Upper lobe of right lung (tissue), 1 donor: ENCODE results near the gene DSE. TPM values are rescaled to one million over a fixed set of nuclear protein-coding genes. Genes with fewer than 3 reads are reported as not detected.

Experiments used
- ATAC-seq: fragments of 200-7000 bp; cut with Tn5 transposase; one replicate; pipeline ENCODE4 v1.9.1; 2020; ENCODE audit warnings: mild to moderate bottlenecking, moderate library complexity
- DNase-seq: peaks from one replicate; pipeline ENCODE4 v3.0.0-alpha.2; 2020
- H3K27ac ChIP-seq: fragments of 200-600 bp; one replicate; pipeline ENCODE4 v1.8.0; 2022
- H3K27me3 ChIP-seq: fragments of 200-600 bp; one replicate; pipeline ENCODE4 v1.8.0; 2022; ENCODE audit warnings: mild to moderate bottlenecking
- H3K36me3 ChIP-seq: fragments of 200-600 bp; one replicate; pipeline ENCODE4 v1.8.0; 2022
- H3K4me1 ChIP-seq: fragments of 200-600 bp; one replicate; pipeline ENCODE4 v1.8.0; 2022
- H3K4me3 ChIP-seq: fragments of 200-600 bp; one replicate; pipeline ENCODE4 v1.8.0; 2022; ENCODE audit warnings: mild to moderate bottlenecking
- H3K9me3 ChIP-seq: fragments of 200-600 bp; one replicate; pipeline ENCODE4 v1.8.0; 2022
- intact Hi-C: fragments of 100-400 bp; cut with DNase I; formaldehyde crosslinking; loops from one replicate; pipeline ENCODE4 v1.11.0; 2022
- total RNA-seq: library from RNA; stranded (reverse); fragmentation: NEBNext Ultra II Directional; extraction: Animal tissue kit (Norgen Biotek cat#: 25700); gene quantifications from one replicate; pipeline ENCODE4 v1.2.1, GENCODE V29; 2021
- TF ChIP-seq, protein P1 (sequence below): fragments of 200-600 bp; IDR thresholded peaks from one replicate; pipeline ENCODE4 v1.8.0; 2022; ENCODE audit warnings: antibody characterized with exemption
- donor health status: DM: no; HTN: yes; CAD: no; lungs with severe emphysema.

Gene DSE
- total RNA-seq, 1 donor from 2014 or later: 47.6 TPM

DNA sequence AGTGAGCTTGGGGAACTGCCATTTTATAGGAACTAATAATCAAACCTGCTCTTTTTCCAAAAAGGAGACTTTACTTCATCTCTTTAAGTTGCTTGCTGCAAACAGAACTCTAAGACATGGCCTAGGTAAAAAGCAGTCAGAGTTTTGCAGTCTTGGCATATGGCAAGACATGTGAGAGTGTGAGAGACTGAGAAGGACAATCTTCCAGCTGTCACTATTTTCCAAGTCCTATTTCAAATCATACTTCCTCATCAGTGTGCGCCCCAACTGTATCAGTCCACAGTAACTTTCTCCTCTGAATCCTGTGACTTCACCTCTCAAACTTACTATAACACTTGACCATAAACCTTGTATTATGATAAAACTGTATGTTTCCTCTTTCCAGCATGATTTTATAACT, 100.8 kb downstream of the DSE start:
- Histone ChIP-seq H3K4me3 (no peak overlapping the region), H3K27me3 (peaks cover 6% of the 10 kb centered on the region), H3K4me1 (no peaks in the 10 kb centered on the region), H3K27ac (no peak overlapping the region), H3K9me3 (no peaks in the 10 kb centered on the region), H3K36me3 (no peaks in the 10 kb centered on the region)
- no peak for DNase-seq
- intact Hi-C loops: no loop called here
- TF ChIP-seq, protein P1, sequence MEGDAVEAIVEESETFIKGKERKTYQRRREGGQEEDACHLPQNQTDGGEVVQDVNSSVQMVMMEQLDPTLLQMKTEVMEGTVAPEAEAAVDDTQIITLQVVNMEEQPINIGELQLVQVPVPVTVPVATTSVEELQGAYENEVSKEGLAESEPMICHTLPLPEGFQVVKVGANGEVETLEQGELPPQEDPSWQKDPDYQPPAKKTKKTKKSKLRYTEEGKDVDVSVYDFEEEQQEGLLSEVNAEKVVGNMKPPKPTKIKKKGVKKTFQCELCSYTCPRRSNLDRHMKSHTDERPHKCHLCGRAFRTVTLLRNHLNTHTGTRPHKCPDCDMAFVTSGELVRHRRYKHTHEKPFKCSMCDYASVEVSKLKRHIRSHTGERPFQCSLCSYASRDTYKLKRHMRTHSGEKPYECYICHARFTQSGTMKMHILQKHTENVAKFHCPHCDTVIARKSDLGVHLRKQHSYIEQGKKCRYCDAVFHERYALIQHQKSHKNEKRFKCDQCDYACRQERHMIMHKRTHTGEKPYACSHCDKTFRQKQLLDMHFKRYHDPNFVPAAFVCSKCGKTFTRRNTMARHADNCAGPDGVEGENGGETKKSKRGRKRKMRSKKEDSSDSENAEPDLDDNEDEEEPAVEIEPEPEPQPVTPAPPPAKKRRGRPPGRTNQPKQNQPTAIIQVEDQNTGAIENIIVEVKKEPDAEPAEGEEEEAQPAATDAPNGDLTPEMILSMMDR: no peak
- ATAC-seq: no peak

DNA sequence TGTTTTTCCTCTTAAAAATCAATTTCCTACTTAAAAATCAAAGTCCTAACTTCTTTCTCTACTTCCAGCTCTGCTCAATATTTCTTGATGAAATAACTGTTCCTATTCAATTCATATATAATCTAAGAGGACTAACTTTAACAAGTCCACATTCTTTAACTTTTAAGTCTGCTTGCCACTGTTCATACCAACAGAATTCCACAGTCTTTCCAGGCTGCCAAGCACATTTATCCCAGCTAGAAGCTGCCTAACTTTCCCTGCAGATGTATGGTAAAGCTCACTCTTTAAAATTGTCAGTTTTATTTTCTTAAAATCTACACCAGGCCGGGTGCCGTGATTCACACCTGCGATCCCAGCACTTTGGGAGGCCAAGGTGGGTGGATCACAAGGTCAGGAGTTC, 102.0 kb downstream of the DSE start:
- no peaks in the 10 kb centered on the region for H3K4me1 ChIP-seq
- H3K27ac ChIP-seq: no peak overlapping the region
- H3K9me3 ChIP-seq: no peaks in the 10 kb centered on the region
- H3K36me3 ChIP-seq: no peaks in the 10 kb centered on the region
- intact Hi-C loops: no loop called here
- no peak overlapping the region for H3K4me3 ChIP-seq
- TF ChIP-seq, protein P1: no peak
- no peak for ATAC-seq
- no peak for DNase-seq
- H3K27me3 ChIP-seq: peaks cover 6% of the 10 kb centered on the region

DNA sequence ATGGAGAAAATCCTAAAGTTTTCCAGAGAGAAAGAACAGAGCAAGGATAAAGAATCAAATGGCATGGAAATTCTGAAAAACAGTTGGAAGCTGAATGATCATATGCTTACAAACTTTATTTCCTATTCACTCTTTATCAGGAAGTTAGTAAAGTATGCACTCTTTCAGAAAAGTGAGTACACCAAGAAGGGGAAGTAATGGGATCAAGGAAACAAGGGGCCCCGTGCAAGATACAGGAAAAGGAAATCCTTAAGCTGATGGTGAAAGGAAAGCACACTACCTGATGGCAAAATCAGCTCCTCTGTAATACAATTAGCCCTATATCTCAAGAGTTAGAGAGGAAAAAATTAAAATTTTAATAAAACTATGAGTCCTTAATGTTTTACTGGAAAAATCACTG, 104.4 kb downstream of the DSE start:
- no peak for DNase-seq
- H3K27ac ChIP-seq: no peak overlapping the region
- H3K9me3 ChIP-seq: no peaks in the 10 kb centered on the region
- peaks cover 6% of the 10 kb centered on the region for H3K27me3 ChIP-seq
- H3K4me3 ChIP-seq: no peak overlapping the region
- peak; percentile 49 for ATAC-seq
- TF ChIP-seq, protein P1: no peak
- H3K36me3 ChIP-seq: no peaks in the 10 kb centered on the region
- intact Hi-C loops: no loop called here
- H3K4me1 ChIP-seq: no peaks in the 10 kb centered on the region

DNA sequence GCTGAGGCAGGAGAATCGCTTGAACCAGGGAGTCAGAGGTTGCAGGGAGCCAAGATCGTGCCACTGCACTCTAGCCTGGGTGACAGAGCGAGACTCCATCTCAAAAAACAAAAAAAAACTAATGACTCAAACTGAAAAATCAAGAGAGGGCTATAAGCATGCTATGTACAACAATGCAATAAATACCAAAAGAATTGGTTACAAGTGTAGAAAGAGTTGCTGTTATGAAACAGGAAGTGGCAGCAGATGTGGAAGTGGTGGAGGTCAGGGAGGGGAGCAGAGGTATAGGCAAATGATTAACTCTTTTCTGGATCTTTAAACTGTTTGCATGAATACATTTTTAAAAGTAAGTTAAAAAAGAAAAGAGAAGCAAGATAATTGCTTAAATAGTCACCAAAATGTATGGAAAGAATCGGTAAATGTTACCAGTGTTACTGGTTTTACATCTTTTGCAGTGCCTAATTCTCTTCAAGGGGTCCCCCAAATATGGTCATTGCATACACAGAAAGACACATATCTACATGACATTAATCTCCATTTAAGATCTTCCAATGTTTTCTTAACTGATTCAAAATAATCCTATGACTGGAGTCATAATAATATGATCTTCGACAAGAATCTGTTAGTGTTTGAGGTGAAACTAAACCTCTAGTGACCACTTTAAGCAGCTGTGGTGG, 105.4 kb downstream of the DSE start:
- H3K36me3 ChIP-seq: no peaks in the 10 kb centered on the region
- TF ChIP-seq, protein P1: no peak
- ATAC-seq: peak; percentile 82
- H3K27me3 ChIP-seq: peaks cover 1% of the 10 kb centered on the region
- H3K27ac ChIP-seq: no peak overlapping the region
- intact Hi-C loops: no loop called here
- H3K4me1 ChIP-seq: no peaks in the 10 kb centered on the region
- no peaks in the 10 kb centered on the region for H3K9me3 ChIP-seq
- no peak overlapping the region for H3K4me3 ChIP-seq
- DNase-seq: no peak

DNA sequence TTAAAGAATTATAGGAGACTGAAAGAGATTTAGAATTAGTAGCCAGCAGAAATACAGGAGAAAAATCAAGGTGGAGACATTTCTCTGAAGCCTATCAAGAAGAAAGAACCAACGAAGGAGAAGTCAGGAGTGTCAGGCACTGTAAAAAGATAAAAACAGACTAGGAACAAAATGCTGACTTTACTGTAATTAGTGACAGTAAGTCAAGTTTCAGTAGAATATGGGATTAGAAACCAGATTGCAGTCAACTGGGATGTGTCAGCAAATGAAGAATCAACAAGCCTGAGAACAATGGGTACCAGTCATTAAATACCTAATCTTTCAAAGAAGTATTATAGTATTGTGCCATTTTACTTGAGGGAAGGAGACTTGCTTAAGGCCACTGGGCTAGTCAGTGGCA, 112.0 kb downstream of the DSE start:
- no peak overlapping the region for H3K4me3 ChIP-seq
- H3K27me3 ChIP-seq: no peaks in the 10 kb centered on the region
- DNase-seq: no peak
- no peak for ATAC-seq
- TF ChIP-seq, protein P1: no peak
- H3K27ac ChIP-seq: no peak overlapping the region
- intact Hi-C loops: no loop called here
- no peaks in the 10 kb centered on the region for H3K9me3 ChIP-seq
- no peaks in the 10 kb centered on the region for H3K4me1 ChIP-seq
- H3K36me3 ChIP-seq: no peaks in the 10 kb centered on the region

DNA sequence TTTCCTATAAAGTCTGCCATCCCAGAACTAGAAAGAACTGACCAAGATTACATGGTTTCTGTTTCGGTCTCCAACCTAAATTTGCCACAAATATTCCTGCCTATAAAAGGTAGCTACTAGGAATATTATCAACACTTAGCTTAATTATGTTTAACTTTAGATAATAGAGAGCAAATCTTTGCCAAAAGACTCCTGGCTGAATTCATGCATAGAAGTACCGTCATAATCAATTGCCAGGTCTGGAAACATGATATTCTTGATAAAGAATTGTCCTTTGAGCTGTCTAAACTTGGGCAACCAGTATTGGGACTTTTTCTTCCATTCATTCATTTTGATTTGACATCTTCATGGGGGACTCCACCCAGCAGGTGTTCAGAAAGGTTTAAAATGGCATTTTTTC, 112.9 kb downstream of the DSE start:
- no peak overlapping the region for H3K4me3 ChIP-seq
- no peak for ATAC-seq
- H3K27me3 ChIP-seq: no peaks in the 10 kb centered on the region
- DNase-seq: no peak
- no peaks in the 10 kb centered on the region for H3K36me3 ChIP-seq
- H3K27ac ChIP-seq: no peak overlapping the region
- intact Hi-C loops: no loop called here
- TF ChIP-seq, protein P1: no peak
- no peaks in the 10 kb centered on the region for H3K4me1 ChIP-seq
- no peaks in the 10 kb centered on the region for H3K9me3 ChIP-seq
